Thoracic aorta endothelial cell (primary cell): ENCODE measurements around the gene NPIPB9. TPM values are rescaled to one million over a fixed set of nuclear protein-coding genes. Genes with fewer than 3 reads are reported as not detected.

Source experiments
- small RNA-seq: library from RNA; depleted of rRNA; stranded (forward); fragments of <200 nt; gene quantifications from one replicate; pipeline ENCODE3, GENCODE V24; 2012
- total RNA-seq: library from RNA; depleted of rRNA; stranded (reverse); fragments of >200 nt; gene quantifications from 2 replicates; pipeline ENCODE4 v1.2.3, GENCODE V29; 2012

Gene NPIPB9
- 6.7 and 15.3 TPM in 2 replicates for total RNA-seq

GRCh38 chr16:28751487-28751886 is at the start of gene NPIPB9:
TSS of gene NPIPB9 (plus strand) at chr16:28751787.

DNA sequence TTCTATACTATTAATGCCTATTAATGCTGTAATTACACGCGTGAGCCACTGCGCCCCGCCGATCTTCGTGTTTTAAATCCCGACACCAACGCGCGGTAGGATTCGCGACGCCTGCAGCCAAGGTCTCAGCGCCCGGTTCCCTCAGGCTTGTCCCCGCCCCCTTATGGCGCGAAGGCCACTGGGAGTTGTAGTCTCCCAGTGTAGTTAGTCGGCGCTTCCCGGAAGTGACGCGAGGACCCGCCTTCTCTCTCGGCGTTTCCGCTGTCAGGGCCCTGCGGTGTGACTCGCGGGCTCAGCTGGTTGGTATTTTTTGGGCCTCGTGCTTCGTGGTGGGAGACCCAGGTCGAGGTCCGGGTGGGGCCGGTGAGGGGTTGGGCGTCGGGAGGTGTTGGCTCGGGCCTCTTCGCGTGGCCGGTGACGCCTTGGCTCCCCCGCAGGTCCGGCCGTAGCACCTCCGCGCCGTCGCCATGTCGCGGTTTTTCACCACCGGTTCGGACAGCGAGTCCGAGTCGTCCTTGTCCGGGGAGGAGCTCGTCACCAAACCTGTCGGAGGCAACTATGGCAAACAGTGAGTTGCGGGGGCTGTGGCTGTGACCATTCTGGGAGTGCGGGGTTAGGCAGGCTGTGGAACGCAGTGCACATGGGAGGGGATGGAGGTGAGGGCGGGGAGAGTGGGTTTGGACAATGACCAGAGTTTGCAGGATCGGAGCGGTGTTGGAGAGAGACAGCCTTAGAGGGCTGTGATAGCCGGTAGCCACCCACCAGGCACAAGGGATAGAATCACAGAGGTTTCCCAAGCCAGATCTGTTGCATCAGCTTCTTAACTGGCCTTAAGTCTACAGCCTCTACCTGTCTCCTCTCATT is 40.1 kb upstream of the NPIPB9 start, which contains the start of gene EIF3C:
EIF3C (plus strand) TSS at position 245 of the 864 bp plus-strand sequence; CDS start at position 468, 223 bp downstream.

Small RNAs within 50 kb of the gene (small RNA-seq; reads per million reads assigned to genes)
- gene MIR6862-2, result not detected

Other genes starting within 250 kb of the NPIPB9 start
- not detected in 2 replicates for gene IL27, start 245.0 kb upstream of the NPIPB9 start, total RNA-seq
- gene NUPR1, start 212.8 kb upstream of the NPIPB9 start, total RNA-seq, result 0.65 and 1.3 TPM in 2 replicates
- 8.9 and 10.1 TPM in 2 replicates for gene SGF29, start 197.9 kb upstream of the NPIPB9 start, total RNA-seq
- gene SULT1A2, start 154.7 kb upstream of the NPIPB9 start, total RNA-seq, result 0.36 and 1.1 TPM in 2 replicates
- gene SULT1A1, start 141.7 kb upstream of the NPIPB9 start, total RNA-seq, result 6.0 and 9.6 TPM in 2 replicates
- gene NPIPB8, start 113.7 kb upstream of the NPIPB9 start, total RNA-seq, result 0.27 TPM in 1 of 2 replicates, not detected in the other
- 150 and 167 TPM in 2 replicates for gene EIF3C, start 40.3 kb upstream of the NPIPB9 start, total RNA-seq
- 89.5 and 99.0 TPM in 2 replicates for gene ATXN2L, start 71.2 kb downstream of the NPIPB9 start, total RNA-seq
- 115 and 136 TPM in 2 replicates for gene TUFM, start 94.6 kb downstream of the NPIPB9 start, total RNA-seq
- 12.2 and 17.0 TPM in 2 replicates for gene SH2B1, start 112.1 kb downstream of the NPIPB9 start, total RNA-seq
- gene ATP2A1, start 126.7 kb downstream of the NPIPB9 start, total RNA-seq, result 0.27 and 0.36 TPM in 2 replicates
- gene RABEP2, start 173.5 kb downstream of the NPIPB9 start, total RNA-seq, result 29.9 and 30.9 TPM in 2 replicates
- 0.13 TPM in 1 of 2 replicates, not detected in the other for gene CD19, start 180.2 kb downstream of the NPIPB9 start, total RNA-seq
- gene NFATC2IP, start 199.2 kb downstream of the NPIPB9 start, total RNA-seq, result 42.8 and 47.7 TPM in 2 replicates
- 29.9 and 35.1 TPM in 2 replicates for gene SPNS1, start 223.0 kb downstream of the NPIPB9 start, total RNA-seq
- gene LAT, start 233.3 kb downstream of the NPIPB9 start, total RNA-seq, result 0.66 and 0.79 TPM in 2 replicates